Astrocyte of the spinal cord (primary cell): Measurements from ENCODE around the gene PYCR2.
"Not testable (repeated sequence)": the region's sequence is repeated elsewhere in the genome, so short reads cannot be mapped to it uniquely, and the experiment has no call there.

Experiments used
- DNase-seq: peaks from one replicate; pipeline ENCODE4 v3.0.0; 2011; ENCODE audit warnings: low read depth, low spot score
- H3K4me3 ChIP-seq: 2 replicates; pipeline ENCODE4 v1.5.1; 2011; ENCODE audit warnings: low read depth, mild to moderate bottlenecking, low read length, moderate library complexity
- in situ Hi-C: cut with HindIII; loops from 2 replicates; pipeline ENCODE4 v1.10.0; 2017; ENCODE audit warnings: low sequenced_read_pairs
- TF ChIP-seq, protein P1 (sequence below): IDR thresholded peaks from 2 replicates; pipeline ENCODE4 v1.5.1; 2012; ENCODE audit warnings: low read depth, mild to moderate bottlenecking, low read length, inconsistent platforms

PYCR2 gene

GRCh38 chr1:225923692-225924555, at the start of gene PYCR2:
Gene PYCR2, minus strand, starts transcription at chr1:225924250. Its CDS starts 140 bp downstream, at chr1:225924110.
- TF ChIP-seq, protein P1, sequence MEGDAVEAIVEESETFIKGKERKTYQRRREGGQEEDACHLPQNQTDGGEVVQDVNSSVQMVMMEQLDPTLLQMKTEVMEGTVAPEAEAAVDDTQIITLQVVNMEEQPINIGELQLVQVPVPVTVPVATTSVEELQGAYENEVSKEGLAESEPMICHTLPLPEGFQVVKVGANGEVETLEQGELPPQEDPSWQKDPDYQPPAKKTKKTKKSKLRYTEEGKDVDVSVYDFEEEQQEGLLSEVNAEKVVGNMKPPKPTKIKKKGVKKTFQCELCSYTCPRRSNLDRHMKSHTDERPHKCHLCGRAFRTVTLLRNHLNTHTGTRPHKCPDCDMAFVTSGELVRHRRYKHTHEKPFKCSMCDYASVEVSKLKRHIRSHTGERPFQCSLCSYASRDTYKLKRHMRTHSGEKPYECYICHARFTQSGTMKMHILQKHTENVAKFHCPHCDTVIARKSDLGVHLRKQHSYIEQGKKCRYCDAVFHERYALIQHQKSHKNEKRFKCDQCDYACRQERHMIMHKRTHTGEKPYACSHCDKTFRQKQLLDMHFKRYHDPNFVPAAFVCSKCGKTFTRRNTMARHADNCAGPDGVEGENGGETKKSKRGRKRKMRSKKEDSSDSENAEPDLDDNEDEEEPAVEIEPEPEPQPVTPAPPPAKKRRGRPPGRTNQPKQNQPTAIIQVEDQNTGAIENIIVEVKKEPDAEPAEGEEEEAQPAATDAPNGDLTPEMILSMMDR = no peak
- in situ Hi-C loops = no loop called here
- peak; percentile 97 for DNase-seq
- peak within 1 kb of the TSS; percentile 85 for H3K4me3 ChIP-seq

DNA sequence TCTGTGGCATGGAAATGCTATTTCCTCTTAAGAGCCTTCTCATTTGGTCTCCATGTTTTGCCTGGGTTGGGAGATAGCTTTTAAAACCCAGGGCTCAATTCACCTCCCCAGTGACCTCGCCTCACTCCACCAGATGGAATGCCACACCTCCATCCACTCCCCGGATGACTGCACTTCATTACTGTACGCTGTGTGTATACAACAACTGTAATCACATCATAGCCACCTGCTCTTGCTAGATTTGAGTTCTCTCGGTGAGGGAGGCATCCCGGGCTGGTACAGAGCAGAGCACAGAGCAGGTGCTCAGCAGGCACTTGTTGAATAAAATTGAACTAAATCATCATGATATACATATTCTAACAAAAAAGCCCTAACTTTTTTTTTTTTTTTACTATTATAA, 49.1 kb upstream of the PYCR2 start:
- in situ Hi-C loops = no loop called here
- no peak overlapping the region for H3K4me3 ChIP-seq
- TF ChIP-seq, protein P1 = no peak
- DNase-seq = no peak

GRCh38 chr1:225972344-225973152, 48.5 kb upstream of the PYCR2 start:
- in situ Hi-C loops = no loop called here

GRCh38 chr1:225970592-225971157, 46.6 kb upstream of the PYCR2 start:
- in situ Hi-C loops, H3K4me3 ChIP-seq, DNase-seq: not testable (repeated sequence)

More at GRCh38 chr1:225972344-225973152, 48.5 kb upstream of the PYCR2 start:
- DNase-seq = no peak
- TF ChIP-seq, protein P1 = no peak
- H3K4me3 ChIP-seq = no peak overlapping the region

GRCh38 chr1:225969751-225970150, 45.7 kb upstream of the PYCR2 start:
- H3K4me3 ChIP-seq, in situ Hi-C loops: not testable (repeated sequence)

GRCh38 chr1:225965231-225965630, 41.2 kb upstream of the PYCR2 start:
- in situ Hi-C loops = no loop called here
- no peak overlapping the region for H3K4me3 ChIP-seq
- TF ChIP-seq, protein P1 = no peak
- DNase-seq = no peak

More at GRCh38 chr1:225969751-225970150, 45.7 kb upstream of the PYCR2 start:
- not testable (repeated sequence) for DNase-seq

- in situ Hi-C loops = no loop called here
- DNase-seq = no peak
- TF ChIP-seq, protein P1 = no peak
- H3K4me3 ChIP-seq = no peak overlapping the region
These were observed 39.9 kb upstream of the PYCR2 start for GRCh38 chr1:225963735-225964530.
